Measurements from ENCODE around the gene AVPR2.

The AVPR2 gene

GRCh38 chrX:153877571-153878261 is 26.8 kb upstream of the AVPR2 start:
- no peak for ATAC-seq (ENCODE audit: low read depth)
- DNase-seq (ENCODE audit: low spot score): no peak
- 0 out of 2 replicates have a peak, but pooled peaks cover 4% of the 10 kb centered on the region for H3K36me3 ChIP-seq (ENCODE audit: low read depth)
- peaks cover 4% of the 10 kb centered on the region for H3K4me1 ChIP-seq (ENCODE audit: insufficient read depth, poor library complexity, severe bottlenecking)
- no peak overlapping the region for H3K4me3 ChIP-seq (ENCODE audit: severe bottlenecking)
- no peaks in the 10 kb centered on the region for H3K9me3 ChIP-seq (ENCODE audit: severe bottlenecking)
- no peak for TF ChIP-seq CTCF (IDR thresholded peaks at IDR 0.05; ENCODE audit: poor library complexity, severe bottlenecking)
- H3K27ac ChIP-seq (ENCODE audit: poor library complexity, severe bottlenecking): no peak overlapping the region
- no peaks in the 10 kb centered on the region for H3K27me3 ChIP-seq (ENCODE audit: insufficient read depth, poor library complexity, severe bottlenecking)

GRCh38 chrX:153878345-153878744 is 26.1 kb upstream of the AVPR2 start:
- TF ChIP-seq CTCF (IDR thresholded peaks at IDR 0.05; ENCODE audit: poor library complexity, severe bottlenecking): no peak
- no peaks in the 10 kb centered on the region for H3K9me3 ChIP-seq (ENCODE audit: severe bottlenecking)
- H3K4me3 ChIP-seq (ENCODE audit: severe bottlenecking): no peak overlapping the region
- 0 out of 2 replicates have a peak, but pooled peaks cover 4% of the 10 kb centered on the region for H3K36me3 ChIP-seq (ENCODE audit: low read depth)
- H3K27ac ChIP-seq (ENCODE audit: poor library complexity, severe bottlenecking): no peak overlapping the region
- no peaks in the 10 kb centered on the region for H3K27me3 ChIP-seq (ENCODE audit: insufficient read depth, poor library complexity, severe bottlenecking)
- no peak for ATAC-seq (ENCODE audit: low read depth)
- H3K4me1 ChIP-seq (ENCODE audit: insufficient read depth, poor library complexity, severe bottlenecking): peaks cover 4% of the 10 kb centered on the region
- no peak for DNase-seq (ENCODE audit: low spot score)

GRCh38 chrX:153878969-153879653 is 25.4 kb upstream of the AVPR2 start:
- H3K27me3 ChIP-seq (ENCODE audit: insufficient read depth, poor library complexity, severe bottlenecking): no peaks in the 10 kb centered on the region

GRCh38 chrX:153879741-153880439 is 24.6 kb upstream of the AVPR2 start:
- H3K27me3 ChIP-seq (ENCODE audit: insufficient read depth, poor library complexity, severe bottlenecking): no peaks in the 10 kb centered on the region
- DNase-seq (ENCODE audit: low spot score) (no peak), ATAC-seq (ENCODE audit: low read depth) (no peak)
- H3K4me1 ChIP-seq (ENCODE audit: insufficient read depth, poor library complexity, severe bottlenecking): peaks cover 9% of the 10 kb centered on the region
- no peak for TF ChIP-seq CTCF (IDR thresholded peaks at IDR 0.05; ENCODE audit: poor library complexity, severe bottlenecking)
- H3K27ac ChIP-seq (ENCODE audit: poor library complexity, severe bottlenecking): no peak overlapping the region
- 0 out of 2 replicates have a peak, but pooled peaks cover under 1% of the 10 kb centered on the region for H3K36me3 ChIP-seq (ENCODE audit: low read depth)
- no peak overlapping the region for H3K4me3 ChIP-seq (ENCODE audit: severe bottlenecking)
- H3K9me3 ChIP-seq (ENCODE audit: severe bottlenecking): no peaks in the 10 kb centered on the region

More at GRCh38 chrX:153878969-153879653, 25.4 kb upstream of the AVPR2 start:
- H3K4me3 ChIP-seq (ENCODE audit: severe bottlenecking): no peak overlapping the region
- 0 out of 2 replicates have a peak, but pooled peaks cover 4% of the 10 kb centered on the region for H3K36me3 ChIP-seq (ENCODE audit: low read depth)
- H3K27ac ChIP-seq (ENCODE audit: poor library complexity, severe bottlenecking): no peak overlapping the region
- TF ChIP-seq CTCF (IDR thresholded peaks at IDR 0.05; ENCODE audit: poor library complexity, severe bottlenecking): no peak
- no peaks in the 10 kb centered on the region for H3K9me3 ChIP-seq (ENCODE audit: severe bottlenecking)
- peaks cover 5% of the 10 kb centered on the region for H3K4me1 ChIP-seq (ENCODE audit: insufficient read depth, poor library complexity, severe bottlenecking)
- ATAC-seq (ENCODE audit: low read depth): no peak
- peak; percentile 17 for DNase-seq (ENCODE audit: low spot score)

Measured in RWPE2 (cell line).